Mammary epithelial cell (primary cell): ENCODE results near the gene C1QTNF2.

ENCODE experiments used
- EZH2 ChIP-seq: IDR thresholded peaks from 2 replicates; pipeline ENCODE4 v1.6.1; 2012; ENCODE audit warnings: low read length, inconsistent platforms, borderline replicate concordance
- TF ChIP-seq, protein P1 (sequence below), 2 donors: IDR thresholded peaks in 1 of 2; conservative IDR thresholded peaks in 1 of 2; 2 replicates each; pipeline ENCODE4 v1.5.1; 2011 to 2012; ENCODE audit warnings: inconsistent platforms in 2 of 2, low read length in 2 of 2, mild to moderate bottlenecking in 2 of 2, control low read depth in 1 of 2, low read depth in 1 of 2; ENCODE audit not compliant: insufficient read depth in 1 of 2; ENCODE audit errors: extremely low read depth in 1 of 2

- TF ChIP-seq, protein P1, sequence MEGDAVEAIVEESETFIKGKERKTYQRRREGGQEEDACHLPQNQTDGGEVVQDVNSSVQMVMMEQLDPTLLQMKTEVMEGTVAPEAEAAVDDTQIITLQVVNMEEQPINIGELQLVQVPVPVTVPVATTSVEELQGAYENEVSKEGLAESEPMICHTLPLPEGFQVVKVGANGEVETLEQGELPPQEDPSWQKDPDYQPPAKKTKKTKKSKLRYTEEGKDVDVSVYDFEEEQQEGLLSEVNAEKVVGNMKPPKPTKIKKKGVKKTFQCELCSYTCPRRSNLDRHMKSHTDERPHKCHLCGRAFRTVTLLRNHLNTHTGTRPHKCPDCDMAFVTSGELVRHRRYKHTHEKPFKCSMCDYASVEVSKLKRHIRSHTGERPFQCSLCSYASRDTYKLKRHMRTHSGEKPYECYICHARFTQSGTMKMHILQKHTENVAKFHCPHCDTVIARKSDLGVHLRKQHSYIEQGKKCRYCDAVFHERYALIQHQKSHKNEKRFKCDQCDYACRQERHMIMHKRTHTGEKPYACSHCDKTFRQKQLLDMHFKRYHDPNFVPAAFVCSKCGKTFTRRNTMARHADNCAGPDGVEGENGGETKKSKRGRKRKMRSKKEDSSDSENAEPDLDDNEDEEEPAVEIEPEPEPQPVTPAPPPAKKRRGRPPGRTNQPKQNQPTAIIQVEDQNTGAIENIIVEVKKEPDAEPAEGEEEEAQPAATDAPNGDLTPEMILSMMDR (conservative IDR thresholded peaks at IDR 0.05 in 1 of 2, IDR thresholded peaks at IDR 0.05 in 1 of 2; ENCODE audit: extremely low read depth in 1 of 2, insufficient read depth in 1 of 2, low read depth in 1 of 2, low read length in 2 of 2), result no peak
- no peak for TF ChIP-seq EZH2
Measured at GRCh38 chr5:160382346-160382745, 11.9 kb upstream of the C1QTNF2 start.
